HUES48 (cell line): ENCODE data around the gene CFAP74.

ENCODE experiments used
- H3K27ac ChIP-seq: one replicate; pipeline ENCODE4 v1.7.0; 2013; ENCODE audit warnings: low read depth, low read length, inconsistent platforms
- H3K27me3 ChIP-seq: 2 replicates; pipeline ENCODE4 v1.6.1; 2013; ENCODE audit warnings: mild to moderate bottlenecking, low read length; ENCODE audit not compliant: control insufficient read depth, insufficient read depth
- H3K36me3 ChIP-seq: 2 replicates; pipeline ENCODE4 v1.6.1; 2013; ENCODE audit warnings: low read length; ENCODE audit not compliant: control insufficient read depth, insufficient read depth
- H3K4me1 ChIP-seq: 2 replicates; pipeline ENCODE4 v1.6.1; 2013; ENCODE audit warnings: mild to moderate bottlenecking, low read length; ENCODE audit not compliant: control insufficient read depth, insufficient read depth
- H3K4me3 ChIP-seq: 2 replicates; pipeline ENCODE4 v1.5.1; 2013; ENCODE audit warnings: mild to moderate bottlenecking, low read depth, low read length
- H3K9ac ChIP-seq: 2 replicates; pipeline ENCODE4 v1.6.1; 2013; ENCODE audit warnings: mild to moderate bottlenecking, low read depth, low read length, moderate library complexity
- H3K9me3 ChIP-seq: 2 replicates; pipeline ENCODE4 v1.6.1; 2013; ENCODE audit warnings: low read length; ENCODE audit not compliant: control insufficient read depth, insufficient read depth

Gene CFAP74

DNA sequence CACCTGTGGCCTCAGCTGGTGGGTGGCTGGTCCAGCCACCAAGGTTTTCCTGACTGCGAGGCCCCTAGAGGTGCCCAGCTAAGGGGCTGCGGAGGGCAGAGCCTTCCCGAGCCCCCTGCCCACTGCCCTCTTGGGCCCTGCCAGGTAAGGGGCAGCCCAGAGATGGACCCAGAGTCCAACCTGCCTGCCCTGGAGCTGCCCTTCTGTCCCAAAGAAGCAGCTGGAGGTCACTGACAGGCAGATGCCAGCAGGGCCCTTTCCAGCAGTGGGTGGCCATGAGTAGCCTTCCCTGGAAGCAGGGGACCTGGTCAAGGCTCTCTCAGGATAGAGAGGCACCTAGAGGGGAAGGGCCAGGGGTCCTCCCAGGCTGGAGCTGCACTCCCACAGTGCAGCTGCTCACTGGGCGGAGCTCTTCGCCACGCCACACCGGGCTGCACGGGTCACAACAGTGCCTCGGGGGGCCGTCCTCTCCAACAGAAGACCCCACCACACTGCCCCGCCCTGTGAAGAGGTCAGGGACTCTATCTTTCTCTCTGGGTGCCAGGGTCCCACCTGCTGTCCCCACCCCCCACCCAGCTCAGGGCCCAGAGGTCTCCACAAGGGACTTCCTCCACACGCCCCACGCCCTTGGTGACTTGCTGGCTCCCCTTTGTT, 101.8 kb downstream of the CFAP74 start:
- H3K9ac ChIP-seq, result no peak overlapping the region
- H3K4me1 ChIP-seq, result no peaks in the 10 kb centered on the region
- H3K27ac ChIP-seq, result no peak overlapping the region
- no peaks in the 10 kb centered on the region for H3K9me3 ChIP-seq
- no peaks in the 10 kb centered on the region for H3K27me3 ChIP-seq
- no peak overlapping the region for H3K4me3 ChIP-seq
- H3K36me3 ChIP-seq, result no peaks in the 10 kb centered on the region

DNA sequence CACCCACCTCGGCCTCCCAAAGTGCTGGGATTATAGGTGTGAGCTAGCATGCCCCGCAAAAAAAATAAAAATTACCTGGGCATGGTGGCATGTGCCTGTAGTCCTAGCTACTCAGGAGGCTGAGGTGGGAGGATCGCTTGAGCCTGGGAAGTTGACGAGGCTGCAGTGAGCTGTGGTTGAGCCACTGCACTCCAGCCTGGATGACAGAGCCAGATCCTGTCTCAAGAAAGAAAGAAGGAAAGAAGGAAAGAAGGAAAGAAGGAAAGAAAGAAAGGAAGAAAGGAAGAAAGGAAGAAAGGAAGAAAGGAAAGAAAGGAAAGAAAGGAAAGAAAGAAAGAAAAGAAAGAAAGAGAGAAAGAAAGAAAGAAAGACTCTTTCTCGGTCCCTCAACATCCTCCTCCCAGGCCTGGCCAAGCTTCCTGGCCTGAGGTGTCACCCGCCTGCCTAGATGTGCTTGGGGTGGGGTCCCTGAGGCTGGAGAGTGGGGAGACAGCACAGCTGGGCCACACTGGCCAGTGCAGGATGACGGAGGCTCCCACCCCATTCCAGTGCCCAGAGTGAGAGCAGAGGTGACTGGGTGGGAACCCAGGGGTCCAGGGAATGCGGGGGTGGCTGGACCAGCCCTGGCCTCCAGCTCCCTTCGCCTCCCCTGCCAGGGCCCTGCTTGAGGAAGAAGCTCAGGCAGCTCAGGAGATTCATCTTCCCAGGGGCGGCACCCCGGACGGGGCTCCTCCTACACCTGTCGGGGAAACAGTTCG, 102.5 kb downstream of the CFAP74 start:
- Histone ChIP-seq H3K4me1 (no peaks in the 10 kb centered on the region), H3K27ac (no peak overlapping the region), H3K36me3 (no peaks in the 10 kb centered on the region), H3K4me3 (no peak overlapping the region), H3K27me3 (no peaks in the 10 kb centered on the region), H3K9me3 (no peaks in the 10 kb centered on the region), H3K9ac (no peak overlapping the region)

DNA sequence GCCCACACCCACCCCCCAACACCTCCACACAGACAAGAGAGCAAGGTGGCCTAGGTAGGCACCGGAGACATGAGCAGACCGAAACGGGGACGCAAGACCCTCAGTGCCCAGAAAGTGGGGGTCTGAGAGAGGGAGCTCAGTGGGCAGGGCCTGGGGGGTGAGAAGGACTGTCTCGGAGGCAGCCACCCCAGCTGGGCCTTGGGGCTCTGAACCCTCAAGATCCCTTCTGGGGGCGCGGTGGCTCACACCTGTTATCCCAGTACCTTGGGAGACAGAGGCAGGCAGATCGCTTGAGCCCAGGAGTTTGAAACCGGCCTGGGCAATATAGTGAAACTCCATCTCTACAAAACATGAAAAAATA, 103.6 kb downstream of the CFAP74 start:
- Histone ChIP-seq H3K36me3 (no peaks in the 10 kb centered on the region), H3K9me3 (no peaks in the 10 kb centered on the region), H3K9ac (no peak overlapping the region), H3K27me3 (no peaks in the 10 kb centered on the region), H3K4me1 (peaks cover 4% of the 10 kb centered on the region; the same call in 1 of the 2 replicates), H3K4me3 (no peak overlapping the region), H3K27ac (no peak overlapping the region)

DNA sequence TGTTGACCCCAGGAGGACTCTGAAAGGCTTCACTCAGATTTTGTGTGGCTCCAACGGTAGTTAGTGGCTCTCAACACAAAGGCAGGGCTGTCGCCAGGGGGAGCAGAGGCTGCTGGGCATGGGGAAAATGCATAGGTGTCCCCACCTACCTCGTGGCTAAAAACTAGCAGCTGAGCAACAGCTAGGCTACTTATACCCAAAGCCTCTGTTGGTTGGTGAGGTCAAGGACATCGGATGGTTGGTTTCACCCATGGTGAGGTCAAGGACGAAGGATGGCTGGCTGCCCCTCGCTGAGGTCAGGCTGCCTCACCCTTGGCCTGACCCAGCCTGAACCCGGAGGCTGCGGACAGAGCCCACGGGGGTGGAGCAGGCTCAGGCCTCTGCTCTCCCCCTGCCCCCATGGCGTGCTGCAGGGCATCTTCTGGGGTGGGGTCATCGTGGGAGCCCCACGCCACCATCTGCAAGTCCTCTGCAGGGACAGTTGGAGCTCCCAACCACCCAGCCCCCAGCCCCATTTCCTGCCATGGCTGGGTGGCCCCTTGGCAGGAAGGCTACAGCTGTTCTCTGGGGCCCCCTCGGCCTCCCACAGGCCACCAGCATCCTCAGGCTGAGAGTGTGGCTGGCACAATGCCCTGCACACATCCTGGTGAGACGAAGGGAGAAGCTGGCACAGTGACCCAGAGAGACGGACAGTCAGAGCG, 104.2 kb downstream of the CFAP74 start:
- Histone ChIP-seq H3K4me3 (no peak overlapping the region), H3K27ac (no peak overlapping the region), H3K9me3 (no peaks in the 10 kb centered on the region), H3K36me3 (no peaks in the 10 kb centered on the region), H3K9ac (no peak overlapping the region), H3K4me1 (peaks cover 9% of the 10 kb centered on the region; the same call in 1 of the 2 replicates), H3K27me3 (no peaks in the 10 kb centered on the region)

DNA sequence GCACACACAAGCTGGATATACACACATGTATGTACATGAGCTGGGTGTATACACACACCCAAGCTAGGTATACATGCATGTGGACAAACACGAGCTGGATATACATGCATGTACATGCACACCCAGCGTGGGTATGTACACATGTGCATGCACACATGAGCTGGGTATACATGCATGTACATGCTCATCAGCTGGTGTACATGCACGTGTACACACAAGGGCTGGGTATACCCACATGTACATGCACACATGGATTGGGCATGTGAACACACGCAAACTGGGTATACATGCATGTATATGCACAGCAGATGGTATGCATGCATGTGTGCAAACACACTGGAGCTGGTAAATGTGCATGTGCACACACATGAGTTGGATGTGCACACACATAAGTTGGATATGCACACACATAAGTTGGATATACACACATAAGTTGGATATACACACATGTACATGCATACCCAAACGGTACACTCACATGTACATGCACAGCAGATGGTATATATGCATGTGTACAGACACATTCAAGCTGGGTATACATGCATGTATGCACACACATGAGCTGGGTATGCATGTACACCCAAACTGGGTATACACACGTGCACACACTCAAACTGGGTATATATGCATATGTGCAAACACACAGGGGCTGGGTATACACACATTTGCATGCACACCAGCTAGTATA, 105.2 kb downstream of the CFAP74 start:
- Histone ChIP-seq H3K27me3 (no peaks in the 10 kb centered on the region), H3K4me1 (peaks cover 13% of the 10 kb centered on the region; the same call in 1 of the 2 replicates), H3K9me3 (no peaks in the 10 kb centered on the region), H3K36me3 (no peaks in the 10 kb centered on the region), H3K9ac (no peak overlapping the region), H3K27ac (no peak overlapping the region), H3K4me3 (no peak overlapping the region)

DNA sequence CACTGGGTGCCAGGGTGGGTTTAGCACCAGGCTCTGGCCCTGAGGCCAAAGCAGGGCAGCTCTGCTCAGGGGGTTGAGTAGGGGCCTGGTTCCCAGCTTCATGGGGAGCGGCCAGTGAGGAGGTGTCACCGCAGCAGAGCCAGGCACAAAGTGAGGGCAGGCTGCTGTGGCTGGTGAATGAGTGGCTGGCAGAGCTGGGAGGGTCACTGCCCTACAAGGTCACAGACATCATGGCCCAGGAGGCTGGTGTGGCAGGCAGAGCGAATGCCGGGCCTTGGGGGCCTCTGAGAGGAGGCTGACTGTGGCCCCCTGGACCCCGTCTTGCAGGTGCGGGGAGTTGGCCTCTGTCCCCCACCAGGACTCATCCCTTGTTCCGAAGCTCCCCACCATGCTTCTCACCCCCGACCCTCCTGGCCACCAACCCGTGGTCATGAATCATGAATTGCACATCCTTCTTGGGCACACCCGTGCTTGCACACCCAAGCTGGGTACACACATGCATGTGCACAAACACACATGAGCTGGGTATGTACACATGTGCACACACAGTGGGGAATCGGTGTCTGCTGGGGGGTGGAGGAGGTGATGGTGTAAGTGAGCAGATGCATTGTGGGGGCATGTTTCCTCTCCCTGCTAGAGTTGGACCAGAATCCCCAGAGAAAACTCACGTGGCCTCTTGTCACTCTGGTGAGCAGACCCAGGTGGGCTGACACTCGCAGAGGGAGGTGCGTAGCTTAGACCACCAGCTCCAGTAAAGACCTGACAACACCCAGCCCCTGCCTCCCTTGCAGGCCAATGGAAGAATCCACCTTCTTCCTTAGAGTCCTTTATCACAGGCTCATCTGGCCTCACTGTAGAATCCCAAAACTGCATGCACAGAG, 107.9 kb downstream of the CFAP74 start:
- H3K27me3 ChIP-seq, result no peaks in the 10 kb centered on the region
- peaks cover 19% of the 10 kb centered on the region; the same call in 1 of the 2 replicates for H3K4me1 ChIP-seq
- no peak overlapping the region for H3K27ac ChIP-seq
- H3K9ac ChIP-seq, result no peak overlapping the region
- no peak overlapping the region for H3K4me3 ChIP-seq
- no peaks in the 10 kb centered on the region for H3K9me3 ChIP-seq
- no peaks in the 10 kb centered on the region for H3K36me3 ChIP-seq

DNA sequence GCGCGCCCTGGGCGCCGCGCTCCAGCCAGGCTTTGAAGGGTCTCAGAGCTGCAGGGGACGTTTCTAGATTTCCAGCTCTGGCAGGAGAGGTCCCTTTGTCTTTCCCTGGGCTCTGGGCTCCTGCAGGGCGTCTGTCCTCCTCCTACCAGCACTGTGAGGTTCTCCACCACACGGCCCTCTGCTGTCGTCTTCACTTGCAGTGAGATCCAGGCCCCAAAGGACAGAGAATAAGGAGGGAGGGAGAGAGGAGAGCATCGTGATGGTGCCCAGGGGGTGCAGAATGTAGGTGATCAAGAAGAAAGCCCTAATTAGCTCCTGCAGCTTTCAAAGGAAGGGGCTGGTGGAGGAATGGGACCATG, 108.5 kb downstream of the CFAP74 start:
- Histone ChIP-seq H3K4me3 (no peak overlapping the region), H3K27me3 (no peaks in the 10 kb centered on the region), H3K27ac (no peak overlapping the region), H3K9ac (no peak overlapping the region), H3K4me1 (peaks cover 19% of the 10 kb centered on the region; the same call in 1 of the 2 replicates), H3K9me3 (no peaks in the 10 kb centered on the region), H3K36me3 (no peaks in the 10 kb centered on the region)

DNA sequence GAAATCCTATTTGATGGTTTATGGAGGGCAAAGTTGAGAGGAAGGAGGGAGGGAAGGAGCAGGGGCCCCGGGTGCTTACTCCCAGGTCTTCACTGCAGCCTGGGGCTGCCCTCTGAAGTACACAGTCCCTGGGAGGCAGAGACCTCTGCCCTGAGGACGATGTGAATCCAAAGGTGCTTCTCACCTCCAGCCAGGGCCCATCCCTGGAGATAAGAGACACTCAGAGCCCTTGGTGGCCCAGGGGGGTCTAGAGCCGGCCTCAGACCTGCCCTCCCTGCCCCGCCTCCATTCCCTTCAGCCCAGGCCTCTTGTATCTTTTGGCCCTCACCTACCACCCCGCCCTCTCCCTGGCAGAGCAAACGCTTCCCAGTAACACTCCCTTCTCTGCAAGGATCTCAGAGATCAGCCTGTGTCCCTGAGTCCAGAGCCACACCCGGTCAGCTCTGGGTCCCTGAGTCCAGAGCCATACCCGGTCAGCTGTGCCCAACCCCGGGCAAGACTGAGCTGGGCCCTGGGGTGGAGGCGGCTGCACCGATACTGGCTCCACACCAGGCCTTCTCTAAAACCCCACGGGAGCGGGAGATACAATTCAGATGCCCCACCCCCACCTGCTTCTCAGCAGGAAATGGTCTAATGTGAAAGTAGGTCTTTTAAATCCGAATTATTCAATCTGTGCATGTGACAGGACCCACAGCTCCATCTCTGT, 109.1 kb downstream of the CFAP74 start:
- H3K36me3 ChIP-seq, result no peaks in the 10 kb centered on the region
- H3K4me3 ChIP-seq, result no peak overlapping the region
- H3K9ac ChIP-seq, result no peak overlapping the region
- no peaks in the 10 kb centered on the region for H3K27me3 ChIP-seq
- no peak overlapping the region for H3K27ac ChIP-seq
- H3K9me3 ChIP-seq, result no peaks in the 10 kb centered on the region
- peaks cover 19% of the 10 kb centered on the region; the same call in 1 of the 2 replicates for H3K4me1 ChIP-seq

DNA sequence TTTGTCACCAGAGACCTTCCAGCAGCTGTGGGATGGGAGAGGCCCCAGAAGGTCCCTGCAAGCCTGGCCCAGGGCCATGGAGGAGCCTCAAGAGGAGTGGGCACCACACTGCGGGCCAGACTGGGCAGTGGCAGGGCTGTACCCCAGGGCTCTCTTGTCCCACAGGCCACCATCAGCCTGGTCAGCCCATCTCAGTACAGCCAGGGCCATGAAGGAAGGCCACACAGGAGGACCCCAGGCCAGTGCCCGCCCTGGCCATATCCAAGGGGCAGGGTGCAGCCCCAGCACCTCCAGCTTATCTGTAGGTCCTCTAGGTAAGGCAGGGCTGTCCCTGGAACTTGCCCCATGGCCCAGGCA, 109.6 kb downstream of the CFAP74 start:
- Histone ChIP-seq H3K27me3 (no peaks in the 10 kb centered on the region), H3K4me1 (peaks cover 22% of the 10 kb centered on the region), H3K27ac (no peak overlapping the region), H3K4me3 (no peak overlapping the region), H3K9ac (no peak overlapping the region), H3K36me3 (no peaks in the 10 kb centered on the region), H3K9me3 (no peaks in the 10 kb centered on the region)
